IMR-90 (cell line): Measurements from ENCODE around the gene SYNGR2. TPM values are rescaled to one million over a fixed set of nuclear protein-coding genes. Genes with fewer than 3 reads are reported as not detected.

ENCODE experiments used
- ATAC-seq: fragments of 200-7000 bp; cut with Tn5 transposase; 2 replicates; pipeline ENCODE4 v1.9.1; 2020; ENCODE audit warnings: low read depth, mild to moderate bottlenecking, moderate library complexity
- BruUV-seq: library from RNA; stranded (reverse); fragments of 400-500 nt; replicated peaks from 2 replicates; lab custom pipeline; 2021; lab: Mats Ljungman, UMichigan
- CTCF ChIA-PET: fragments of 300-600 bp; formaldehyde crosslinking; extraction: SDS; loops from one replicate; lab custom pipeline; 2021; ENCODE audit warnings: antibody characterized with exemption; lab: Yijun Ruan, JAX
- POLR2A ChIA-PET: fragments of 300-600 bp; sonication (Branson Sonifier 250); formaldehyde crosslinking; loops from one replicate; lab custom pipeline; 2022; ENCODE audit warnings: antibody characterized with exemption; ENCODE audit not compliant: unreplicated experiment; lab: Charles Lee
- DNase-seq: peaks from one replicate; pipeline ENCODE4 v3.0.0; 2013
- H2AFZ ChIP-seq: replicated peaks from 2 replicates; pipeline ENCODE3; 2013; ENCODE audit warnings: low read length, mild to moderate bottlenecking; ENCODE audit not compliant: poor library complexity
- H2AK5ac ChIP-seq: 2 replicates; pipeline ENCODE4 v1.6.1; 2013; ENCODE audit warnings: low read depth, low read length, inconsistent platforms
- H2AK9ac ChIP-seq: replicated peaks from 2 replicates; pipeline ENCODE3; 2013; ENCODE audit warnings: mild to moderate bottlenecking, low read depth, low read length, moderate library complexity; ENCODE audit not compliant: poor library complexity
- H2BK120ac ChIP-seq: 2 replicates; pipeline ENCODE4 v1.6.1; 2013; ENCODE audit warnings: low read depth, low read length, inconsistent platforms
- H2BK15ac ChIP-seq: 3 replicates; pipeline ENCODE4 v1.6.1; 2013; ENCODE audit warnings: low read depth, low read length, inconsistent platforms
- H2BK20ac ChIP-seq: 2 replicates; pipeline ENCODE4 v1.6.1; 2013; ENCODE audit warnings: low read depth, mild to moderate bottlenecking, inconsistent platforms, low read length, moderate library complexity
- H2BK5ac ChIP-seq: 2 replicates; pipeline ENCODE4 v1.6.1; 2013; ENCODE audit warnings: mild to moderate bottlenecking, low read depth, low read length, inconsistent platforms; ENCODE audit not compliant: poor library complexity, severe bottlenecking
- H3K14ac ChIP-seq: replicated peaks from 2 replicates; pipeline ENCODE4 v1.6.1; 2013; ENCODE audit warnings: low read depth, low read length, inconsistent platforms
- H3K18ac ChIP-seq: 2 replicates; pipeline ENCODE4 v1.6.1; 2013; ENCODE audit warnings: low read depth, low read length, control low read depth
- H3K23ac ChIP-seq: 2 replicates; pipeline ENCODE4 v1.6.1; 2013; ENCODE audit warnings: low read depth, low read length, inconsistent platforms
- H3K27ac ChIP-seq: 2 replicates; pipeline ENCODE4 v1.5.1; 2013; ENCODE audit warnings: mild to moderate bottlenecking, control low read depth, low read length; ENCODE audit not compliant: insufficient read depth
- H3K27me3 ChIP-seq: 2 replicates; pipeline ENCODE4 v1.6.1; 2013; ENCODE audit warnings: low read length; ENCODE audit not compliant: control insufficient read depth, insufficient read depth
- H3K36me3 ChIP-seq: 2 replicates; pipeline ENCODE4 v1.6.1; 2013; ENCODE audit warnings: low read length, mixed read lengths; ENCODE audit not compliant: control insufficient read depth, insufficient read depth
- H3K4ac ChIP-seq: 2 replicates; pipeline ENCODE4 v1.6.1; 2013; ENCODE audit warnings: low read depth, low read length, inconsistent platforms
- H3K4me1 ChIP-seq: 2 replicates; pipeline ENCODE4 v1.6.1; 2013; ENCODE audit warnings: low read length, mixed read lengths; ENCODE audit not compliant: control insufficient read depth, insufficient read depth
- H3K4me2 ChIP-seq: 2 replicates; pipeline ENCODE4 v1.6.1; 2013; ENCODE audit warnings: low read depth, mild to moderate bottlenecking, control low read depth, low read length, moderate library complexity
- H3K4me3 ChIP-seq: 2 replicates; pipeline ENCODE4 v1.5.1; 2013; ENCODE audit warnings: low read depth, mild to moderate bottlenecking, control low read depth, low read length, moderate library complexity; ENCODE audit not compliant: insufficient read depth
- H3K56ac ChIP-seq: 2 replicates; pipeline ENCODE4 v1.6.1; 2013; ENCODE audit warnings: low read length, inconsistent platforms; ENCODE audit not compliant: insufficient read depth; ENCODE audit errors: extremely low read depth
- H3K79me1 ChIP-seq, 2 experiments: 2 replicates each; pipeline ENCODE4 v1.6.1; 2013; ENCODE audit warnings: low read length in 2 of 2, inconsistent platforms in 1 of 2, low read depth in 1 of 2
- H3K9ac ChIP-seq: 2 replicates; pipeline ENCODE4 v1.6.1; 2013; ENCODE audit warnings: low read depth, low read length, control low read depth
- H3K9me1 ChIP-seq: 2 replicates; pipeline ENCODE4 v1.6.1; 2013; ENCODE audit warnings: low read length, inconsistent platforms; ENCODE audit not compliant: insufficient read depth
- H3K9me3 ChIP-seq: 2 replicates; pipeline ENCODE4 v1.6.1; 2013; ENCODE audit warnings: low read length; ENCODE audit not compliant: control insufficient read depth, insufficient read depth
- H4K20me1 ChIP-seq: 2 replicates; pipeline ENCODE4 v1.6.1; 2013; ENCODE audit warnings: low read length, inconsistent platforms; ENCODE audit not compliant: insufficient read depth
- H4K5ac ChIP-seq: 2 replicates; pipeline ENCODE4 v1.6.1; 2013; ENCODE audit warnings: mild to moderate bottlenecking, low read depth, low read length, control low read depth
- H4K8ac ChIP-seq, 2 experiments: 2 replicates each; pipeline ENCODE4 v1.6.1; 2013; ENCODE audit warnings: low read depth in 2 of 2, low read length in 2 of 2, control low read depth in 1 of 2, inconsistent platforms in 1 of 2
- H4K91ac ChIP-seq: 2 replicates; pipeline ENCODE4 v1.6.1; 2013; ENCODE audit warnings: low read depth, low read length, inconsistent platforms; ENCODE audit not compliant: insufficient read depth
- BHLHE40 ChIP-seq: fragments of 150-350 bp; IDR thresholded peaks from 2 replicates; pipeline ENCODE4 v1.6.1; 2016; ENCODE audit warnings: mild to moderate bottlenecking, low read depth, low read length
- CHD1 ChIP-seq: IDR thresholded peaks from 2 replicates; pipeline ENCODE4 v1.6.1; 2012; ENCODE audit warnings: low read depth, low read length, improper control_type of control experiment
- MAFK ChIP-seq: IDR thresholded peaks from 2 replicates; pipeline ENCODE4 v1.6.1; 2012; ENCODE audit warnings: low read depth, low read length, improper control_type of control experiment
- MAZ ChIP-seq: IDR thresholded peaks from 2 replicates; pipeline ENCODE4 v1.6.1; 2012; ENCODE audit warnings: low read depth, mild to moderate bottlenecking, low read length, improper control_type of control experiment, moderate library complexity, borderline replicate concordance
- NFE2L2 ChIP-seq: fragments of 150-350 bp; IDR thresholded peaks from 2 replicates; pipeline ENCODE4 v1.6.1; 2016; ENCODE audit warnings: low read depth, mild to moderate bottlenecking, low read length
- POLR2A ChIP-seq: IDR thresholded peaks from 2 replicates; pipeline ENCODE4 v1.6.1; 2012; ENCODE audit warnings: mild to moderate bottlenecking, low read depth, low read length
- RAD21 ChIP-seq: IDR thresholded peaks from 2 replicates; pipeline ENCODE4 v1.6.1; 2012; ENCODE audit warnings: low read length, improper control_type of control experiment
- RCOR1 ChIP-seq: IDR thresholded peaks from 2 replicates; pipeline ENCODE4 v1.6.1; 2012; ENCODE audit warnings: mild to moderate bottlenecking, low read length, improper control_type of control experiment; ENCODE audit not compliant: insufficient replicate concordance
- RFX5 ChIP-seq: IDR thresholded peaks from 2 replicates; pipeline ENCODE4 v1.8.0; 2012; ENCODE audit warnings: low read depth, mild to moderate bottlenecking, low read length, moderate library complexity
- SMC3 ChIP-seq: fragments of 150-350 bp; IDR thresholded peaks from 2 replicates; pipeline ENCODE4 v1.6.1; 2016; ENCODE audit warnings: low read depth, mild to moderate bottlenecking, antibody characterized with exemption, low read length, moderate library complexity
- WGBS, 2 experiments: methylation state at CpG; one replicate each; pipeline versions ENCODE4 v1.1.5 to v1.1.7; 2013; ENCODE audit warnings: missing lambda C conversion rate in 2 of 2; ENCODE audit not compliant: insufficient read length in 1 of 2; ENCODE audit errors: extremely low coverage in 2 of 2; 5-methylcytosine and 5-hydroxymethylcytosine counted together
- dilution Hi-C: fragments of 300-500 bp; cut with HindIII; formaldehyde crosslinking; loops from one replicate; pipeline ENCODE4 v1.14.3; 2018; ENCODE audit warnings: low sequenced_read_pairs; ENCODE audit not compliant: unreplicated experiment
- in situ Hi-C: fragments of 300-500 bp; cut with MboI; formaldehyde crosslinking; loops from 3 replicates; pipeline ENCODE4 v1.14.3; 2019; ENCODE audit warnings: low sequenced_read_pairs, inconsistent platforms, mixed read lengths
- intact Hi-C: fragments of 100-400 bp; cut with micrococcal nuclease; formaldehyde crosslinking; loops from 2 replicates; pipeline ENCODE4 v1.10.0; 2022
- polyA plus RNA-seq, 3 experiments: library from polyadenylated mRNA; depleted of rRNA; stranded (reverse); fragments of >200 nt; gene quantifications; 2 replicates each; pipeline ENCODE4 v1.2.3, GENCODE V29; 2012; ENCODE audit warnings: low replicate concordance in 1 of 3
- total RNA-seq: library from RNA; depleted of rRNA; stranded (reverse); fragments of >200 nt; gene quantifications from 2 replicates; pipeline ENCODE4 v1.2.3, GENCODE V29; 2012
- TF ChIP-seq, protein P1 (sequence below): fragments of 150-350 bp; IDR thresholded peaks from 2 replicates; pipeline ENCODE4 v1.6.1; 2016; ENCODE audit warnings: low read depth, mild to moderate bottlenecking, low read length, moderate library complexity, borderline replicate concordance
- TF ChIP-seq, protein P2 (sequence below): conservative IDR thresholded peaks from 2 replicates; pipeline ENCODE4 v1.5.1; 2012; ENCODE audit warnings: mild to moderate bottlenecking, low read depth, low read length, improper control_type of control experiment
- TF ChIP-seq, protein P3 (sequence below): fragments of 150-350 bp; IDR thresholded peaks from 2 replicates; pipeline ENCODE4 v1.6.1; 2017; ENCODE audit warnings: mild to moderate bottlenecking, antibody characterized with exemption, low read length, low read depth

Gene SYNGR2
- total and polyA plus RNA-seq, 2 of the 4 experiments (the other 2 are of a cell fraction) = 11.1 to 63.1 TPM

DNA sequence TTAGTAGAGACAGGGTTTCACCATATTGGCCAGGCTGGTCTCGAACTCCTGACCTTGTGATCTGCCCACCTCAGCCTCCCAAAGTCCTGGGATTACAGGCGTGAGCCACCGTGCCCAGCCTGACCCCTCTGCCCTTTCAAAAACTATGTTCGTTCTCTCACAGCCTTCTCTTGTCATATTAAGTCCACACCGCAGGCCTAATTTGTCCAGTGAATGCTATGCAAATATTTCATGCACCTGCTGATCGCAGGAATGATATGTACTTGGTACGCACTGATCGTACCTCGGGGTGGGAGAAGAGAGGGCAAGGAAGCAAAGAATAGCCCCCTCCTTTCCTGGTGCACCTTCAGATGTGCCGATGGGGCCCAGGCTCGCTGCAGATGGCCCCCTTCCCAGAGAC lies 42.7 kb downstream of the SYNGR2 start:
- dilution Hi-C loops = no loop called here
- Histone ChIP-seq H3K4me3 (no peak overlapping the region), H3K18ac (no peak overlapping the region), H3K23ac (no peak overlapping the region), H2BK20ac (no peak overlapping the region), H3K9ac (no peak overlapping the region), H3K4me1 (0 out of 2 replicates have a peak, but pooled peaks cover 1% of the 10 kb centered on the region), H2AFZ (no peak overlapping the region), H3K4me2 (no peak overlapping the region), H3K14ac (no peak overlapping the region), H4K8ac (no peak overlapping the region), H2BK5ac (no peak overlapping the region), H2BK120ac (no peak overlapping the region), H3K9me3 (no peaks in the 10 kb centered on the region), H4K20me1 (no peaks in the 10 kb centered on the region), H3K36me3 (0 out of 2 replicates have a peak, but pooled peaks cover 1% of the 10 kb centered on the region), H2BK15ac (no peak overlapping the region), H3K9me1 (0 out of 2 replicates have a peak, but pooled peaks cover 2% of the 10 kb centered on the region), H2AK5ac (no peak overlapping the region), H3K79me1 (peaks cover 0 to 9% of the 10 kb centered on the region in 2 experiments; a peak in 1 of 4 replicates), H4K5ac (no peak overlapping the region), H3K27me3 (no peaks in the 10 kb centered on the region; the same call in 1 of the 2 replicates), H2AK9ac (no peak overlapping the region), H3K27ac (no peak overlapping the region), H3K56ac (no peak overlapping the region), H3K4ac (no peak overlapping the region), H4K91ac (no peak overlapping the region)
- CTCF ChIA-PET = no interaction called here
- ATAC-seq = no peak
- no peak for DNase-seq
- intact Hi-C loops = no loop called here
- no CpG with 5 or more reads among the region's 11 CpGs for WGBS, 2 experiments
- no TSS peak for BruUV-seq
- no peak for TF ChIP-seq MAFK
- no peak for TF ChIP-seq MAZ
- no peak for TF ChIP-seq RAD21
- TF ChIP-seq, protein P1, sequence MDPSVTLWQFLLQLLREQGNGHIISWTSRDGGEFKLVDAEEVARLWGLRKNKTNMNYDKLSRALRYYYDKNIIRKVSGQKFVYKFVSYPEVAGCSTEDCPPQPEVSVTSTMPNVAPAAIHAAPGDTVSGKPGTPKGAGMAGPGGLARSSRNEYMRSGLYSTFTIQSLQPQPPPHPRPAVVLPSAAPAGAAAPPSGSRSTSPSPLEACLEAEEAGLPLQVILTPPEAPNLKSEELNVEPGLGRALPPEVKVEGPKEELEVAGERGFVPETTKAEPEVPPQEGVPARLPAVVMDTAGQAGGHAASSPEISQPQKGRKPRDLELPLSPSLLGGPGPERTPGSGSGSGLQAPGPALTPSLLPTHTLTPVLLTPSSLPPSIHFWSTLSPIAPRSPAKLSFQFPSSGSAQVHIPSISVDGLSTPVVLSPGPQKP = no peak
- no peak for TF ChIP-seq SMC3
- TF ChIP-seq RCOR1 = no peak
- TF ChIP-seq RFX5 = no peak
- TF ChIP-seq, protein P2, sequence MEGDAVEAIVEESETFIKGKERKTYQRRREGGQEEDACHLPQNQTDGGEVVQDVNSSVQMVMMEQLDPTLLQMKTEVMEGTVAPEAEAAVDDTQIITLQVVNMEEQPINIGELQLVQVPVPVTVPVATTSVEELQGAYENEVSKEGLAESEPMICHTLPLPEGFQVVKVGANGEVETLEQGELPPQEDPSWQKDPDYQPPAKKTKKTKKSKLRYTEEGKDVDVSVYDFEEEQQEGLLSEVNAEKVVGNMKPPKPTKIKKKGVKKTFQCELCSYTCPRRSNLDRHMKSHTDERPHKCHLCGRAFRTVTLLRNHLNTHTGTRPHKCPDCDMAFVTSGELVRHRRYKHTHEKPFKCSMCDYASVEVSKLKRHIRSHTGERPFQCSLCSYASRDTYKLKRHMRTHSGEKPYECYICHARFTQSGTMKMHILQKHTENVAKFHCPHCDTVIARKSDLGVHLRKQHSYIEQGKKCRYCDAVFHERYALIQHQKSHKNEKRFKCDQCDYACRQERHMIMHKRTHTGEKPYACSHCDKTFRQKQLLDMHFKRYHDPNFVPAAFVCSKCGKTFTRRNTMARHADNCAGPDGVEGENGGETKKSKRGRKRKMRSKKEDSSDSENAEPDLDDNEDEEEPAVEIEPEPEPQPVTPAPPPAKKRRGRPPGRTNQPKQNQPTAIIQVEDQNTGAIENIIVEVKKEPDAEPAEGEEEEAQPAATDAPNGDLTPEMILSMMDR = no peak
- TF ChIP-seq BHLHE40 = no peak
- TF ChIP-seq, protein P3, sequence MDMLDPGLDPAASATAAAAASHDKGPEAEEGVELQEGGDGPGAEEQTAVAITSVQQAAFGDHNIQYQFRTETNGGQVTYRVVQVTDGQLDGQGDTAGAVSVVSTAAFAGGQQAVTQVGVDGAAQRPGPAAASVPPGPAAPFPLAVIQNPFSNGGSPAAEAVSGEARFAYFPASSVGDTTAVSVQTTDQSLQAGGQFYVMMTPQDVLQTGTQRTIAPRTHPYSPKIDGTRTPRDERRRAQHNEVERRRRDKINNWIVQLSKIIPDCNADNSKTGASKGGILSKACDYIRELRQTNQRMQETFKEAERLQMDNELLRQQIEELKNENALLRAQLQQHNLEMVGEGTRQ = no peak
- no peak for TF ChIP-seq CHD1
- TF ChIP-seq NFE2L2 = no peak
- TF ChIP-seq POLR2A = no peak
- in situ Hi-C loops = no loop called here
- POLR2A ChIA-PET = no interaction called here
